SW480 (cell line): ENCODE measurements around the gene SMARCAL1.
"Not testable (repeated sequence)": the region's sequence is repeated elsewhere in the genome, so short reads cannot be mapped to it uniquely, and the experiment has no call there.

Experiments
- DNase-seq: peaks from one replicate; pipeline ENCODE4 v3.0.0-alpha.2; 2016; ENCODE audit warnings: low spot score

The SMARCAL1 gene

DNA sequence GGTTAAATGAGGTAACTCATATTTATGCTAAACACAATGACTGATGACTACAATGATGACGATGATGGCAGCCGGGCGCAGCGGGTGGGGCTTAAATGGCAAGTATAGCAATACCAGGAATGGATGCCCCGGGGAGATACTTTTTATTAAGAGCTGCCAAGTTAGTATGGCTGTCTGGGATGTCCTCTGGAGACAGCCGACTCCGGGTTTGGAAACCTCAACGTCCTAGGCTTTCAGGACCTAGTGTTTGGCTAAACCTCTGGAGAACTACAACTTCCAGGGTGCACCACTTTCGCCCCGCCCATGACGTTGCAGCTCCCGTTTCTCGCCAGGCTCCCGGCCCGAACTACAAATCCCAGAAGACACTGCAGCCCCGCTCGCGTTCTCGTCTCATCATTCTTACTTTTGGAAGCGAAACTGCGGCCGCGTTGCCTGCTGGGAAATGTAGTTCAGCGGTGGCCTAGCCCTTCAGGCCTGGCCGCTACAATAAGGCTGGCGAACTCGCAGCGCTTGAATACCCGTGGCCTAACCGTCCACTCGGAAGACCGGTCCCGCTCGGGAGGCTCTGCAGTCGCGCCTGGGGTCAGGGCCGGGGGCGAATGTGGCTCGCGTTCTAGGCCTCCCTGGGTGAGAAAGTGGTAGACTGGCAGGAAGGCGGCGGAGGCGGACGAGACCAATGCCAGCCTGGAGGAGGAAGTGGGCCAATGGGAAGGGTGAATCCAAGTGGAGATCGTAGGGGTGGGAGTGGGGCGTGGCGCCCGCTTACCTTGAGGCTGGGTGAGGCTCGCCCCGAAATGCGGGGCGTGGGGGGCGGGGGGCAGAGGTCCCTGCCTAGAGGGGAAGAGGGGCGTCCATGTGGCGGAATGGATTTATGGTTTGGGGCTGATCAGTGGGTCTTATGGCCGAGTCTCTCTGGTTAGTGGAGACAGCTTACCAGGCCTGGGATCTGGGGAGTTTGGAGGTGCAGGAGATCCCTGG, at the start of gene SMARCAL1:
Gene SMARCAL1 (plus strand): TSS at position 463 of the 978 bp plus-strand sequence. CDS start 2,221 bp downstream, outside the sequence.
- DNase-seq, result peak; percentile 94

DNA sequence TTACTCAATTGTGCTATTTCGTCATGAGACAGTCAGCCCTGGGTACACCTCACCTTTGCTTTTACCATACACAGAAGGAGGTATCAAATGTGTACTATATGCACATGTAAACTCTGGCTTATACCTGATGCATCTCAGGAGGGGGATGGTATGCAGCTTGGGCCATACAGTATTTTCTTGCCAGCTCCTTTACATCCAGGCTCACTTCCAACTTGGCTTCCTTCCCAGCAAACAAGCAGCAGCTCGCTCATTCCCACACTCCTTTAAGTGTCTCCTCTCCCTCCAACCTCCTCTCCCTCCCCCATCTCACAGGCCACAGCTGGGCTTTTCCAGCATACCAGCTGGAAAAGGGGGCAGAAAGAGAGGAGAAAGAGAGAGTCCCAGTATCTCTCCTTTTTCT, 49.6 kb upstream of the SMARCAL1 start:
- no peak for DNase-seq

DNA sequence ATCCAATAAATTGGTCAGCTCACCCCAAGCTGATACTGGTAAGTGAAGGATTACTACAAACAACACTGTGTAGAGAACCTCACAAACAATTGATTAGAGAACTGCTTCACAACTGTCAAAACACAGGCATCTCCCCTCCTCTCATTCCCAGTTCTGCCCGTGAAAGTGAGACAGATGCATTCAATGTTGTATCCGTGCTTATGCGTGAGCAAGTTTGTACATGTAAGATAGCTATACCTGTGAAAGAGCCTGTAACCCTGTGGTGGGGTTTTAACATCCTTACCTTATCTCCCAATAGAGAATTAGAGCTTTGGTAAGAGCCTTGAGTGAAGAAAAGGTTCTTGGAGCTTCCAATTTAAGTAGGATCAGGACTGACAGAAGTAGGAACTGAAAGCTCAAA, 49.1 kb upstream of the SMARCAL1 start:
- DNase-seq, result no peak

DNA sequence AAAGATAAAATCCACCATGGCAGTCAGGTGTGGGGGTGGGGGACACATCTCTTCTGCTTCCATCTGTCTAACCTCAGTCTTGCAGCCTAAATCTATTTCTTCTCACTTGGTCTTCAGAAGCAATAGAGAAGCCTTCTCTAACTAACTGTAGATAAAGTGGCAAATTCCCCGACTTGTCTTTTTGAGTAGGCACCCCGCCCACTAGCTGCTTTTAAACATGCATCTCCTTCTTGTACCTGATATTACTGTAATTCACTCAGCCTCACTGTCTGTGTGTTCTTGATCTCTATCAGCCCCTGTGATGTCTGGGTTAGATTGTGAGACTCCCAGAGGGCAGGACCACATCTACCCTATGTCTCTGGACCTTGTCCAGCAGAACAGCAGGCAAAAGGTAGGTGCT, 46.8 kb upstream of the SMARCAL1 start:
- no peak for DNase-seq

DNA sequence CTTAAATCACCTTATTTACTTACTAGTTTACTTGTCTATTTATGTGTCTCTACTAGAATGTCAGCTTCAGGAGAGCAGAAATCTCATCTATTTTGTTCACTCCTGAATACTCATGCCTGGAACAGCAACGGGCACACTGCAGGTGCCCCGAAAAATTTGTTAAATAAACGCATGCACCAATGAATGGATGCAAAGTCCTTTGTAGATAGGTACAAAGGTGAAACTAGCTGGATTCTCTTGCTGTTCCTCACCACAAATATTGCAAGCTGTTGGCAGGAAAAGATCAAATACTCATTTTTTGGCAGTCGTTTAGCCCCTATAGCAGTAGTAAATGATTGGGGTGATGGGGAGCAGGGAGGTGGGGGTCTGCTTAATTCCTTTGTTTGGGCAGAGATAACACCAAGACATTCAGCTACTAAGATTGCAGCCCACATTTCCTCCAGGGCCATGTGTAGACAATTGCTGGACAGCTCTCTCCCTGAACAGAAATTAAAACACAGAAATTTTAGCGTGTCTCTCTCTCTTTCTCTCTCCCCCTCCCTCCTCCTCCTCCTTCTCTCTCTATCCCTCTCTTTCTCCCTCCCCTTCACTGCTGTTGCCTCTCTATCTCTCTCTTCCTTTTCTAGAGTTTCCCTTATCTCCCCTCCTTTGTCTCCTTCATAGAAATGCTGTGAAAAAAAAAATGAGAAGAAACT, 45.4 kb upstream of the SMARCAL1 start:
- no peak for DNase-seq

DNA sequence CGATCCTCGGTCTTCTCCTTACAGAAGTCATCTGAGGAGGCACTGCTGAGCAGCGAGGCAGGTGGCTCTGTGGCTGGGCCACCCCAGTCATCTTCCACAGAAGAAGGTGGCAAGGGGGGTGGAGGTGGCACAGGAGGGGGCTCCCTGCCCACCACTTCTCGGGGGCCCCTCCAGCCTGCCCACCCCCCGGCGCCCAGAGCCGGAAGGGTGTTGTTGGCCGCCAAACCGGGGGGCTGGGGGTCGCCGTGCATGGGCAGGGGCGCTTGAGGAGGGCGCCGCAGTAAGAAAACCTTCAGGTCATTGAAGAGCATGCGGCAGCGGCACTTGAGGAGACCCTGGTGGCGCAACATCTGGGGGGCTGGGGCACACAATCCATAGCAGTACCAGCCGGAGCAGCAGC, 42.5 kb upstream of the SMARCAL1 start:
- no peak for DNase-seq

DNA sequence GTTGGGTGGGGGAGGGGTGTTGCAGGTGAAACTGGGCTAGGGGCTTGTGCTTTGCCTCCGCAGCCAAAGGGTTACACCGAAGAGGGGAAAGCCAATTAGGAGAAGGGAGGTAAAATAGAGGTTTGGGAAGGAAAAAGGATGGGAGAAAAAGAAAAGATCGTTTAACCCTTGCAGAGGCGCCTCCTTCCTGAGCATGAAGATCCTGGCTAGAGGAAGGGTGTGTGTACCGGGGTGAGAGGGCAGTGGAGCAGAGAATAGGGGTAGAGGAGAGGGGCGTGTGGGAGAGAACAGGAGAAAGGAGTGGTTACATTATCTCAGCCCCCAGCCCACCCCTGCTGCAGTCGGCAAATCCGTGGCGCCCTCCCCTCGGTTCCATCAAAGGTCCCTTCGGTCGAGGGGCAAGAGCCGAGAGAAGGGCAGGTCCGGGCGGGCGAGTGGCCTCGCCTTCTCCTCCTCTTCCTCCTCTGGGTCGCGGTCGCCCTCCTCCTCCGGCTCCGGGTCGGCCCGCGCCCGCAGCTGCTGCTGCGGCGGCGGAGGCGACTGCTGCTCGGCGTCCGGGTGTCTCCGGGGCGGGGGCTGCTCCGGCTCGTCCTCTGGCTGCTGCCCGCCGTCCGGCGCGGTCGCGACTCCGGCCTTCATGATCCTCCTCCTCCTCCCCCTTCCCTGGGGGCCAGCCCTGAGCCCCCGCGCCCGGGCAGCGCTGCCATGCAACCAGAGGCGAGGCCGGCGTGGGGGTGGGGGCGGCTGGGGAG, 41.1 kb upstream of the SMARCAL1 start:
- DNase-seq, result no peak

DNA sequence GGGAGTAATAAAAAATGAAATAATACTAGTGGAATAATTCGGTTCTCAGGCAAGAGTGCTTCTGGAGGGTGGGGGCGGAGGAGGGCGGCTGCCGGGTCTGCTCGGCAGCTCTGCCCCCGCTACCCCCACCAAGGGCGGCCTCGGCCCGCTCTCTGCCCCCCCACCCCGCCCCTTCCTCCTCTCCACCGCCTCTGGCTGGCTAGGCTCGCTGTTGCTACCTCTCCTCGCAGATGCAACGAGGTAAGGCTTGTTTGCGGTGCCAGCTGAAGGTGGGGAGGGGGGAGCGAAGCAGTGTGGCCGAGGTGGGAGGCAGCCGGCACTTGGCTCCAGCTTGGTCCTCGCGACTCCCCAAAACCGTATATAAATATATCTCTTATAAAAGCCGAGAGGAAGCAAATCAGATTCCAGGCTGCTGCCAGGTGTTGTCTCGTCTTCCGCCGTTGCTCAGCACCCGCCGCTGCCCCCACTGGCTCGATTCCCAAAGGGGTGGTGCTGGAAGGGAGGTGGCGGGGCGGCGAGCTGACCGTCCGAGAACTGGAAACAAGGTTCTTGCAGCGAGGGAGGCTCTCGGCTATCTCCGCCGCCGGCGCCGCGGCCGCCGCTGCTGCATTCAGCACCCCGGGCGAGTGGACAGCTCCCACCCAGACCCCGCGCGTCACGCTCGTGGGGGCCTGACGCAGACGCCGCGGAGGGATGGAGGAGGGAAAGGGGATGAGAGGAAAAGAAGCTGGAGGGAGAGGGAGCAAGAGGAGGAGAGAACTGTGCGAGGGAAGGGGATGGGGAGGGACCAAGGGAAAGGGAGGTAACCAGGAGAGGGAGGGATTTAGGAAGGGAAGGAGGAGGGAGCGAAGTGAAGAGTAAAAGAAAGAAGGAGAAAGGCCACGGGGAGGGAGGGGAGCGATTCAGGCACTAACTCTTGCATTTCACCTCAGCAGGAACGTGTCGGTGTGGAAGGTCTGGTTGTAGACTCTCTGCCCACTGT, 40.3 kb upstream of the SMARCAL1 start, which contains the start of gene MARCHF4:
Gene MARCHF4 (minus strand): TSS at position 763 of the 982 bp plus-strand sequence. CDS start 2,223 bp downstream, outside the sequence.
- peak; percentile 70 for DNase-seq

DNA sequence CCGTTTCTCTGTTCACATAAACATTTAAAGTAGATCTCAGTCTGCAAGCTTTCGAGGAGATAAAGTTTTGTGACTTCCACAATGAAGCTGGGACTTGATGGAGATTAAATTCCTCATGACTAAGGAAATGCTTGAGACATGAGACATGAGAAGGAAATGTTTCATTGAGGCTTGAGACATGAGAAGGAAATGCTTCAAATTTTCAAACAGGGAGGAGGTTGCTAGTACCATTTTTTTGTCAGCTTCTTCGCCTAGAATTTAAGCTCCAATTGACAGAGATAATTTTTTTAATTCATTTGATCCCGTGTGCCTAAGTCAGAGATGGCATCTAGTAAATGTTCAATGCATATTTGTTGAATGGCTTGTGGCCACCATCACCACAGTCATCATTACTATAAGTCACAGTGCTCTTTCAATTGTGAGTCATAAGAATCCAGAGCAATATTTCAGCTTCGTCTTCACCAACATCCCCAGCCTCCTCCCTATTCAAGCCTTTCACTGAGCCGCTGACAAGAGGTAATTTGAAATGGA, 39.5 kb upstream of the SMARCAL1 start:
- peak; percentile 26 for DNase-seq

DNA sequence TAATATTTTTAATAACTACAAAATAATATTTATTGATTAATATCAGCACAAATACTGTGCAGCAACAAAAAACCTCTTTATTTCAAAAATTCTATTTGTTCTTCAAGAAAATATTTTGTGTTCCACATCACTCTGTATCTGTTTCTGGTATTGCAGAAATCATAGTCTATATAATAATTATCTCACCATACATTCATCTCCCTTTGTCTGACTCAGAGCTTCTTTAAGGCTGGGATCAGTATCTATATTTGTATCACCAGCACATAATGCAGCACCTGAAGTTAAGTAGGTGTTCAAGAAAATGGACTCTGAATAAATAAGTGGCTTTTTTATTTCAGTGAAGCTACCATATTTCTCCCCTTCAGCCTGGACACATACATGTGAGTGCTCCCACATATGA, 38.4 kb upstream of the SMARCAL1 start:
- DNase-seq, result no peak

DNA sequence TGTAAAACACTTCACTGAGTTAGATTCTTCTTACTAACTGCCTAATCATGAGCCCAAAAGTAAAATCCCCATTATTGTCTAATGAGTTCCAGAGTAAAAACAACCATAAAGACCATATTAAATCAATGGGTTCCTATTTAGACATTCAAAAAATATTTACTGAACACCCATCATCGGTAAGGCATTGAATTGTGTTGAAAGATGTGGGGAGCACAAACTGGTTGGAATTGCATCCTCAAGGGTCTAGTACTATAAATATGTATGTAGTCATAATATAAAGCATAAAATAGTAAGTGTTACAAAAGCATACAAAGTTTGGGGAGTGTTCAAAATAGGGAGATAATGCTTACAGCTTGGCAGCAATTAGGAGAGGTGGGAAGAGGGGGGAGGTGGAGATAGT, 37.0 kb upstream of the SMARCAL1 start:
- DNase-seq, result no peak

DNA sequence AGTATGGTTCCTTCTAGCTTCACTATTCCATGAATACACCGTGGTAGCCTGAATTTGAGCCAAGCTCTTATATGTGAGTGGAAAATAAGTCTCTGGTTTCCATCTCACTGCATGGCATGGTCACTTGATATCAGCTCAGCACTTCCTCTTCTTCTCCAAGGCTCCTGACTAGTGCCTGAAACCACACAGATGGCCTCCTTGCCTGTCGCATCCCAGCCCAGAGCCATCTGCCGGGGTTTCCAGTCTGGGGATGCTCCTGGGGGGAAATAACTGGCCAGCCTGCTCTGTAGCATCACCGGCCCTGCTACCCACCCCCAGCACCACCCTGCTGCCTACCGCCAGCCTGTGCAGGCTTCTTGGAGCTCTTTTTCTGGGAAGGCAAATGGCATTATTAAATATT, 32.3 kb upstream of the SMARCAL1 start:
- DNase-seq, result no peak

DNA sequence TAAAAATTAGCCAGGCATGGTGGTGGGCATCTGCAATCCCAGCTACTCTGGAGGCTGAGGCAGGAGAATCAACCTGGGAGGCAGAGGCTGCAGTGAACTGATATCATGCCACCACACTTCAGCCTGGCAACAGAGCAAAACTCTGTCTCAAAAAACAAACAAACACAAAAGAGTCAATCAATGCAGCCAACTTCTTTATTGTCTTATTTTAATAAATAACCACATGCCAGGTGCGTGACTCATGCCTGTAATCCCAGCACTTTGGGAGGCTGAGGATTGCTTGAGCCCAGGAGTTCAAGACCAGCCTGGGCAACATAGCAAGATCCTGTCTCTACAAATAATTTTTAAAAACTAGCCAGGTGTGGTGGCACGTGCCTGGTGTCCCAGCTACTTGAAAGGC, 27.9 kb upstream of the SMARCAL1 start:
- DNase-seq, result not testable (repeated sequence)

DNA sequence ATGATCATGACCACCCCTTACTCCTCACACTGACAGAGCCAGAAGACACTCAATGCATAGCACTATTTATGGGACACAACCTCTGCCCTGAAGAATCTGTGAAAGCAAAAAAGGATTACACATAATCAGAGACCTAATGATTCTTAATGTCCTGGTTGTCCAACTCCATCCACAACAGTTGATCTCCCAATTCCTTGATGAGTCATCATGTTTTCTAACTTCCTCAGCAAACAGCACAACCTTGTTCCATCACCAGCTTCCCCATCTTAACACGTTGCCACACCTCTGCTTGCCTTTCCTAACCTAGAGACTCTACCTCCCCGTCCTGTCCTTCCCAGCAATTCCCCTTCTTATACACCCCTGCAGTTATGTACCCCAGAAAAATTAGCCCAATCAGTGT, 26.8 kb upstream of the SMARCAL1 start:
- no peak for DNase-seq

DNA sequence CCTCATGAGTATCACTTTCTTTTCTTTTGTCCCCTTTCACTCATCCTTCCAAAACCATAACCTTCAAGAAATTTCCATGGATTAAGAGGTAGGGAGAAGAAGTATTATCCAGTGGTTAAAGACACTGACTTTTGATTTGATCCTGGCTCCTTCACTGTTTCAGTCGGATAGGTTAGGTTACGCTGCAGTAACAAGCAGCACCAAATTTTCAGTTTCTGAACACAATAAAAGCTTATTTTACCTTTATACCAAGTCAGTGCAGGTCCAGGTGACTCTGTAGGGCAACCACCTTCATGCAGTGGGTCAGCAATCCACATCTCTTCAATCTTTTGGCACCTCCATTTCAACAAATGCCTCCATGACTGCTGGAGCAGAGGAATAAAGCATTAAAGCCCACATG, 25.0 kb upstream of the SMARCAL1 start:
- DNase-seq, result no peak

DNA sequence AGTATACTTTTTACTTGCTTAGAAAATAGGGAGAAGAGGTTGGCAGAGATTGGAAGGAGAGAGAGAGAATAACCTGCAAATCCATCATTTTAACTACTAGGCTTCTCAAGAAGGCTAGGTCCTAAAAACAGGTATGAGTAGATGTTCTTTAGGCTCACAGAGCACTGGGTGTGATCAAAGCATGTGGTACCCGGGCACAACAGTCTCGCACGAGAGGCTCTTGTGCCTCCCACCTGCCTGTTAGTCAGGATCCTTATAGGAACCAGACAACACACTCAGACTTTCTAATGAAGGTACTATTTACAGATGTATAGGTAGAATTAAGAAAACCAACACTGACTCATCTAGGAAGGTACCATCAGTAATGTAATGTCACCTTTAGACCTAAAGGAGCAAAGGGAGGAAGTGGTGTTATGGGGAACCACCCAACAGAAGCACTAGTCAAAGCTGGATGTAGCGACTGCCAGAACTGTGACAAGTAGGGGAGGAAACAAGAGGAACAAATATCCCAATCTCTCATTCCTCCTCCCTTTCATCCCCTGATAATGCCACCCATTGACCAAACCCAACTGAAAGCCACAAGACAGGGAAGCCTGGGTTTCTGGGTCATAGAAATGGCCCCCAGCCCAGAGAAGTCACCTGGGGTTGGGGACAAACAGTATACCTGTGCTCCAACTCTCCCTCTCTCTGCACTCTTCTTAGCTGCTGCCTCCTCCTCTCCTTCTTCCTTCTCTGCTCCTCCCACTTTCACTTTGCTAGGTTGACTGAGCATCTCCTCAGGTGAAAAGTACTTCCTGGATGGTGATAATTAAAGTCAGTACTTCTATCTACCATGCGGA, 24.0 kb upstream of the SMARCAL1 start:
- no peak for DNase-seq

DNA sequence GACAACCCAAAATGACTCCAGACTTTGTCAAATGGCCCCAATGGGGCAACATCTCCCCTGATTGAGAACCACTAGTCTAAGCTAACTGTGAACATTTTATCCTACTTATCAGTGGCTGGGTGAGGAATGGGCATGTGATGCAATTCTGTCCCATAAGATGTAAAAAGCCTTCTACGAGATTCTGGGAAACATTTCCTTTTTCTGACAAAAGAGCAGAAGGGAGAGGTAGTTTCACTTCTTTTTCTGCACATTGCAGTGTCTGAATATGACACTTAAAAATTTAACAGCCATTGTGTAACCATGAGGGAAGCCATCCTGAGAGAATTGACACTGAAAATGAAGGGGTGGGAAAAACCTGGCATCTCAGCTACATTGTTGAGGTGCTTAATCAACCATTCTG, 22.7 kb upstream of the SMARCAL1 start:
- no peak for DNase-seq

DNA sequence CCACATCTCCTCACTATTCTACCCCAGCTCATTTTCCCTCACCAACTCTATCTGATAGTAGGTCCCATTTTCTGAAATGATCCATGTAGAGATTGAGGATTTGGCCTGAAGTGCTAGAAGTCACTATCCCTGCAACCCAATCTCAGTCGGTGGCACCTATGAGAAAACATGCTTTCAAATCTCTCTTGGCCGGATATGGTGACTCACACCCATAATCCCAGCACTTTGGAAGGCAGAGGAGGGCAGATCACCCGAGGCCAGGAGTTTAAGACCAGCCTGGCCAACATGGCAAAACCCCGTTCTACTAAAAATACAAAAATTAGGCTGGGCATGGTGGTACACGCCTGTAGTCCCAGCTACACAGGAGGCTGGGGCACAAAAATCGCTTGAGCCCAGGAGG, 20.9 kb upstream of the SMARCAL1 start:
- DNase-seq, result no peak

DNA sequence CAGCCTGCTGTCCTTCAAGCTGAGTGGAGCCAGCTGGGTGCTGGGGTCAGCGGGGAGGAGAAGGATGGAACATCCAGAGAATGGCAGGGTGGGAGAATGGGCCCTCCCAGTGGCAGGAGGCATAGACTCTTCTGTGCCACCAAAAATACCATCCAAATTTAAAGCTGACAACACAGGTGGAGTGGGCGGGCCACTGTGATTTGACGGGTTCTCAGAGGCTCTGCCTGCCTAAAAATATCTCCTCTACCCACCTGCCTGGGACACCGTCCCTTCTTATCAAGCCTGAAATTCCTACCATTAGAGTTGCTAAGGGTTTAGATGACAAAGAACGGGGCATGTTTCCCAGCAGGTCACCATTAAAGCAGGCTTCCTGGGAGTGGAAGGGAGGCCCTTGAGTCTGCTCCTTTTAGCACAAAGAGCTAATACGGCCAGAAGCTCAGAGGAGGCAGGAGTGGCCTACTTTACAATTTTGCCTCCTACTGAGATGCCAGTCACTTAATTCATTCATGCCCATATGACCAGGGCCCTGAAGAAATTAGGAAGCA, 20.2 kb upstream of the SMARCAL1 start:
- DNase-seq, result no peak
